H1 (cell line): Measurements from ENCODE around the gene ZNF511. TPM values are rescaled to one million over a fixed set of nuclear protein-coding genes. Genes with fewer than 3 reads are reported as not detected.

ENCODE experiments used
- CREB1 ChIP-seq: IDR thresholded peaks from 2 replicates; pipeline ENCODE4 v1.6.1; 2012; ENCODE audit warnings: inconsistent platforms
- EZH2 ChIP-seq: fragments of 200-600 bp; sonication (generic); IDR thresholded peaks from 2 replicates; pipeline ENCODE4 v1.7.1; 2012; ENCODE audit warnings: low read depth, mild to moderate bottlenecking, moderate library complexity, low read length, inconsistent platforms; ENCODE audit not compliant: severe bottlenecking
- KDM4A ChIP-seq: IDR thresholded peaks from one replicate; pipeline ENCODE4 v1.7.1; 2012; ENCODE audit warnings: low read depth, mild to moderate bottlenecking, moderate library complexity, low read length, inconsistent platforms; ENCODE audit not compliant: severe bottlenecking
- POLR2A ChIP-seq, 2 experiments: IDR thresholded peaks; 1 replicate in 1 of 2; 2 replicates in 1 of 2; pipeline ENCODE4 v1.6.1; 2011; ENCODE audit warnings: low read depth in 2 of 2, low read length in 2 of 2, mild to moderate bottlenecking in 2 of 2; ENCODE audit errors: control extremely low read depth in 1 of 2
- RNF2 ChIP-seq: fragments of 200-900, 300-1000 bp; sonication (generic); IDR thresholded peaks from 2 replicates; pipeline ENCODE4 v1.7.1; 2016; ENCODE audit warnings: borderline replicate concordance, low read depth, mild to moderate bottlenecking, antibody characterized with exemption, low read length; ENCODE audit not compliant: poor library complexity, severe bottlenecking; ENCODE audit errors: missing control alignments
- polyA plus RNA-seq, 7 experiments: library from polyadenylated mRNA; depleted of rRNA in 3 of 7; stranded (reverse) in 5 of 7; unstranded in 2 of 7; fragments of >200 nt in 5 of 7; fragments of 200-250 nt in 2 of 7; gene quantifications; 1 replicate in 5 of 7; 2 replicates in 1 of 7; 4 replicates in 1 of 7; pipeline versions ENCODE4 v1.2.1 to v1.2.3, GENCODE V29; 2011 to 2013; ENCODE audit warnings: missing spikeins in 2 of 7, mixed read lengths in 2 of 7
- total RNA-seq: library from RNA; stranded (reverse); fragmentation: NEBNext Ultra II Directional; extraction: Animal tissue kit (Norgen Biotek cat#: 25700); gene quantifications from 2 replicates; pipeline ENCODE4 v1.2.1, GENCODE V29; 2021

ZNF511 gene
- total and polyA plus RNA-seq, 2 of the 8 experiments (the other 6 are each of a cell fraction or from before 2014, with no cell fraction given), result 55.4 to 71.7 TPM

GRCh38 chr10:133306097-133306476 is 2.6 kb upstream of the ZNF511 start (continued):
- TF ChIP-seq EZH2, result no peak
- TF ChIP-seq CREB1, result no peak
- no peak for TF ChIP-seq POLR2A (IDR thresholded peaks at IDR 0.05; ENCODE audit: control extremely low read depth in 1 of 2, low read depth in 2 of 2, low read length in 2 of 2)
- no peak for TF ChIP-seq KDM4A
- TF ChIP-seq RNF2, result no peak
